IPS-18a (cell line): ENCODE measurements around the gene SPON2.
"Not testable (repeated sequence)": the region's sequence is repeated elsewhere in the genome, so short reads cannot be mapped to it uniquely, and the experiment has no call there.

Experiments
- H3K27ac ChIP-seq: one replicate; pipeline ENCODE4 v1.5.1; 2013; ENCODE audit warnings: low read length
- H3K27me3 ChIP-seq: one replicate; pipeline ENCODE4 v1.6.1; 2013; ENCODE audit warnings: mild to moderate bottlenecking, low read length; ENCODE audit not compliant: control insufficient read depth, insufficient read depth
- H3K36me3 ChIP-seq: one replicate; pipeline ENCODE4 v1.6.1; 2013; ENCODE audit warnings: low read depth, low read length; ENCODE audit not compliant: control insufficient read depth
- H3K4me1 ChIP-seq: one replicate; pipeline ENCODE4 v1.6.1; 2013; ENCODE audit warnings: low read depth, low read length; ENCODE audit not compliant: control insufficient read depth
- H3K4me3 ChIP-seq: one replicate; pipeline ENCODE4 v1.5.1; 2013; ENCODE audit warnings: low read length
- H3K9ac ChIP-seq: one replicate; pipeline ENCODE4 v1.6.1; 2013; ENCODE audit warnings: mild to moderate bottlenecking, low read length, moderate library complexity
- H3K9me3 ChIP-seq: one replicate; pipeline ENCODE4 v1.6.1; 2013; ENCODE audit warnings: low read depth, low read length; ENCODE audit not compliant: control insufficient read depth

Gene SPON2

DNA sequence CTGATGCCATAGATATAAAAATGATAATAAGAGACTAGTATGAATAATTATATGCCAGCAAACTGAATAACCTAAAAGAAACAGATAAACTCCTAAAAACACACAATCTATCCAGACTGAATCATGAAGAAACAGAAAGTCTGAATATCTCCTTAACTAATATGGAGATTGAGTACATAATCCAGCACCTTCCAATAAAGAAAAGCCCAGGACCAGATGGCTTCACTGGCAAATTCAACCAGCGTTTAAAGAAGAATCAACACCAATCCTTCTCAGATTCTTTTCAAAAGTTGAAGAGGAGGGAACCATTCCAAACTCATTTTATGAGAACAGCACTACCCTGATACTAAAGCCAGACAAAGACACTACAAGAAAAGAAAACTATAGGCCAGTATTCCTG lies 32.5 kb downstream of the SPON2 start:
- Histone ChIP-seq H3K36me3 (no peaks in the 10 kb centered on the region), H3K9ac (no peak overlapping the region), H3K4me3 (no peak overlapping the region), H3K4me1 (no peaks in the 10 kb centered on the region), H3K27me3 (no peaks in the 10 kb centered on the region), H3K9me3 (no peaks in the 10 kb centered on the region), H3K27ac (no peak overlapping the region)

GRCh38 chr4:1137850-1138249 lies 34.5 kb downstream of the SPON2 start:
- Histone ChIP-seq H3K4me3 (no peak overlapping the region), H3K9ac (no peak overlapping the region), H3K27ac (no peak overlapping the region), H3K4me1 (no peaks in the 10 kb centered on the region), H3K36me3 (no peaks in the 10 kb centered on the region), H3K9me3 (no peaks in the 10 kb centered on the region), H3K27me3 (no peaks in the 10 kb centered on the region)

DNA sequence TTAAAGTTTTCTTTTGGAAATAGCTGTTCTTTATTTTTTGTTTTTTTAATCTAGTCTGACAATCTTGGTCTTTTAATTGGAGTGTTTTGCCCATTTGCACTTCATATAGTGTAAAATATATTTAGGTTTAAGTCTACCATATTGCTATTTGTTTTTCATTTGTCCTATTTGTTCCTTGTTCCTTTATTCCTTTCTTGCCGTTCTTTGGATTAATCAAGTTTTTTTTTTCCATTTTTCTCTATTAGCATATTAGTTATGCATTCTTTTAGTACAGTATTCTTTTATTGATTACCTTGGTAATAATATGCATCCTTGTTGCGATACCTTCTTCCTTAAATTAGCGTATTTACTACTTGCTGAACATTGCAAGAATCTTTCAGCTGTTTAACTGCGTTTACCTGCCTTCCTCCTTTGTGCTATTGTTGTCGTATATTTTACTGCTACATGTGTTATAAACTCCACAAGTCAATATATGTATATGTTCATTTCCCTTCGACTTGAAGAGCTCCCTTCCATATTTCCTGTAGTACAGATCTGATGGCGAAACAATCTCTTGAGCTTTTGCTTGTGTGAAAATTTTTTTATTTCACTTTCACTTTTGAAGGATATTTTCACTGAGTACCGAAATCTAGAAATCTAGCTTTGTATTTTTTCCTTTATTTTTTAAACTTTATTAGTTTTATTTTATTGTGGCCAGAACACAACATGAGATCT lies 35.2 kb downstream of the SPON2 start:
- no peaks in the 10 kb centered on the region for H3K36me3 ChIP-seq
- H3K9me3 ChIP-seq, result no peaks in the 10 kb centered on the region
- no peaks in the 10 kb centered on the region for H3K4me1 ChIP-seq
- H3K4me3 ChIP-seq, result no peak overlapping the region
- no peak overlapping the region for H3K27ac ChIP-seq
- no peak overlapping the region for H3K9ac ChIP-seq
- no peaks in the 10 kb centered on the region for H3K27me3 ChIP-seq

DNA sequence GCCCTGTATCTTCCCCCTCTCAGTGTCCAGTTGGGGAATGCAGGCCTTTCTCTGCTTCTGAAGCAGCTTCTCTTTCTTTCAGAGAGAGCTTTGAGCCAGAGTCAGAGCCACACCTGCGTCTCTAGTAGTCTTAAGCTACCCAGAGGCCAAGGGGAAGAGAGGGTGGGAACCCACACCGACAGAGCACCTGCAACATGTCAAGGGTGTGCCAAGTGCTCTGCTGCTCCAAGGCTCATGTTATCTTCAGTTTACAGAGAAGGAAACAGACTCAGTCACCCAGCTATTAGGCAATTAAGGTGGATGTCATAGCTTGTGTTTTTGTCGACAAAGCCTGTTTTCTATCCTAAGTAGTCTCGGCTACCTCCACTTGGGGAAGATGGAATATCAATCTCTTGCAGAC lies 36.3 kb downstream of the SPON2 start:
- H3K36me3 ChIP-seq, result no peaks in the 10 kb centered on the region
- no peaks in the 10 kb centered on the region for H3K27me3 ChIP-seq
- H3K4me3 ChIP-seq, result no peak overlapping the region
- no peaks in the 10 kb centered on the region for H3K4me1 ChIP-seq
- H3K9ac ChIP-seq, result no peak overlapping the region
- no peak overlapping the region for H3K27ac ChIP-seq
- H3K9me3 ChIP-seq, result no peaks in the 10 kb centered on the region

DNA sequence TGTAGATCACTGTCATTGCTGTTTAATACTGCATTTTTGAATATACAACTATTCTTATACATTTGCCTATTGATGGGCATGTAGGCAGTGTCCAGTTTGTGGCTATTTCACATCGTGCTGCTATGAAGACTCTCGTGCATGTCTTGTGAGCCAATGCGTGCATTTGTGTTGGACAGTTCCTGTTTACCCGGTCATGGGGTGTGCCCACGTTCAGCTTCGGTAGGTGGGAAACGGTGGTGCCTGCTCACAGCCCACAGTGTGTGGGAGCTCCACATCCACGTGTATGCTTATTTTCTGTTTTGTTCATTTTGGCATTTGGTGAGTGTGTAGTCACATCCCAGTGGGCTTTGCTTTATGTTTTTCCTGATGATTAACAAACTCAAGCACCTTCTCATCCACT lies 39.4 kb downstream of the SPON2 start:
- H3K27ac ChIP-seq, result no peak overlapping the region

DNA sequence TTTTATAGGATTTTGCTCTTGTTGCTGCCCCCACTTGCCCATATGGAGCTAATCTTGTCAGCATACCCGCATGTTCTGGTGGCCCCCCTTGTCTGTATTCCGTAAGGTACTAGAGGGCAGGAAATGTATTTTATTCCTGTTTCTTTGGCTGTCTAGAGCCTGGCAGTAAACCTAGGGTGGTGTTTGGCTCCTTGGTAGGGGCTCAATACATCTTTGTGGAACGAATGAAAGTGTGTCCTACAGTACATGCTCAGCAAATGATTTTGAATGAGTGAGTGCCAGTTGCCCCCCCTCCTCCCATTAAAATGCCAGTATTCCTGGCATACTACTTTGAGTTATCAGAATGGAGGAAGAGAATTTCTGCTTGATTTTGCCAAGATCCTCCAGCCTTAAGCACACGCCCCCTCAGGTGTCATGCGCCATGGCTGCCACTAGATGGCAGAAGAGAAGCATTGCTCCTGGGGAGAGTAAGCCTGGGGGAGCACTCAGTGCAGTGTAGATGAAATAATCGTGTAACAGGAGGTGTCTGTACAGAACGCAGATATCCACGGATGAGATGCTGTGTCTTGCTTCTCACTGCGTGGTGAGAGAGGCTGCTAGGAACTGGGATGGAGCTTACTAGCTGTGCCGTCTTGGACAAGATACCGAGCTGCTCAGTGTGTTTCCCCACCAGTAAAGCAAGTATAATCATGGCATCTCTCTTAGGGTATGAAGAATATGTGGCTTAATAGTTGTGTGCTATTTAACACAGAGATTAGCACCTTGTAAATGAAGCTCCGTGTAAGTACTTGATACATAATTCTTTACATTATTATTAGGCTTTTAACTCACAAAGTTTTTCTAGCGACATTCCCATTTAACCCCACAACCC lies 41.8 kb downstream of the SPON2 start:
- Histone ChIP-seq H3K36me3 (no peaks in the 10 kb centered on the region), H3K9me3 (no peaks in the 10 kb centered on the region), H3K9ac (no peak overlapping the region), H3K27ac (no peak overlapping the region), H3K27me3 (no peaks in the 10 kb centered on the region), H3K4me1 (no peaks in the 10 kb centered on the region), H3K4me3 (no peak overlapping the region)

More for the DNA sequence above, 39.4 kb downstream of the SPON2 start:
- Histone ChIP-seq H3K4me3 (no peak overlapping the region), H3K9me3 (no peaks in the 10 kb centered on the region), H3K9ac (no peak overlapping the region), H3K36me3 (no peaks in the 10 kb centered on the region), H3K4me1 (no peaks in the 10 kb centered on the region), H3K27me3 (no peaks in the 10 kb centered on the region)

DNA sequence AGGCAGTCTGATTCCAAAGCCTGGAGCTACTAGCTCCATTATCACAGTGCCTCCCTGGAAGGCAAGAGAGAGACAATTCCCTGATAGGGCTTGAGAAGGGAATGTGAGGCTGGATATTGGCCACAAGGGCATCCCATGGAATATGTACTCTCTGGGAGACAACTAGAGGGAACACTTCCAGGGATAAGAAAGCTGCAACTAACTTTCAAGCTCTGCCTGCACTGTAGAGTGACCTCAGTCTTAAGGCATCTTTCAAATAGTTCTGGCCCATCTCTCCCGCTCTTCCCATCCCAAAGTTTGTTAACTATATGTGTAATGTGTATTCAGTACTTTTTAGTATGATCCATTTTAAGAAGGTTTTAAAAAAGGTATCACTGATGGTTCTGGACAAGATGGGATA lies 45.9 kb downstream of the SPON2 start:
- Histone ChIP-seq H3K27me3 (no peaks in the 10 kb centered on the region), H3K36me3 (no peaks in the 10 kb centered on the region), H3K9ac (no peak overlapping the region), H3K27ac (no peak overlapping the region), H3K4me1 (no peaks in the 10 kb centered on the region), H3K4me3 (no peak overlapping the region), H3K9me3 (no peaks in the 10 kb centered on the region)

DNA sequence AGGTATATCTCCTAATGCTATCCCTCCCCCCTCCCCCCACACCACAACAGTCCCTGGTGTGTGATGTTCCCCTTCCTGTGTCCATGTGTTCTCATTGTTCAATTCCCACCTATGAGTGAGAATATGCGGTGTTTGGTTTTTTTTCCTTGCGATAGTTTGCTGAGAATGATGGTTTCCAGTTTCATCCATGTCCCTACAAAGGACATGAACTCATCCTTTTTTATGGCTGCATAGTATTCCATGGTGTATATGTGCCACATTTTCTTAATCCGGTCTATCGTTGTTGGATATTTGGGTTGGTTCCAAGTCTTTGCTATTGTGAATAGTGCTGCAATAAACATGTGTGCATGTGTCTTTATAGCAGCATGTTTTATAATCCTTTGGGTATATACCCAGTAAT lies 46.9 kb downstream of the SPON2 start:
- H3K27me3 ChIP-seq, H3K4me3 ChIP-seq, H3K27ac ChIP-seq, H3K9ac ChIP-seq, H3K36me3 ChIP-seq, H3K4me1 ChIP-seq, H3K9me3 ChIP-seq: not testable (repeated sequence)

DNA sequence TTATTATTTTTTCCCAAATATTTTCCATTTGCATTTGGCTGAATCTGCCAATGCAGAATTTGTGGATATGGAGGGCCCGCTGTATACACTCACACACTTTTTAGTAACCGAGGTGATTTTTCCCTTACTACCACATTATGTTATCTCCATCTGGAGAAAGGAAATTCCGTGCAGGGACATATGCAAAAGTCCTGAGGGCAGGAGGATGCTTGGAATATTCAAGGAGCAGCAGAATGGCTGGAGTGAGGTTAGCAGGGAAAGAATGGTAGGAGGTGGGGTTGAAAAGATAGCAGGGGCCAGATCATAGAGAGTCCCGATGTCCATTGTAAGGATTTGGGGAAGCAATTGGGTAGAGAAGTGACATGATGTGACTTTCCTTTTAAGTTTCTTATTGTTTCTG lies 47.6 kb downstream of the SPON2 start:
- no peak overlapping the region for H3K27ac ChIP-seq
- no peaks in the 10 kb centered on the region for H3K27me3 ChIP-seq
- H3K9ac ChIP-seq, result no peak overlapping the region
- H3K4me3 ChIP-seq, result no peak overlapping the region
- no peaks in the 10 kb centered on the region for H3K9me3 ChIP-seq
- H3K36me3 ChIP-seq, result no peaks in the 10 kb centered on the region
- H3K4me1 ChIP-seq, result no peaks in the 10 kb centered on the region

DNA sequence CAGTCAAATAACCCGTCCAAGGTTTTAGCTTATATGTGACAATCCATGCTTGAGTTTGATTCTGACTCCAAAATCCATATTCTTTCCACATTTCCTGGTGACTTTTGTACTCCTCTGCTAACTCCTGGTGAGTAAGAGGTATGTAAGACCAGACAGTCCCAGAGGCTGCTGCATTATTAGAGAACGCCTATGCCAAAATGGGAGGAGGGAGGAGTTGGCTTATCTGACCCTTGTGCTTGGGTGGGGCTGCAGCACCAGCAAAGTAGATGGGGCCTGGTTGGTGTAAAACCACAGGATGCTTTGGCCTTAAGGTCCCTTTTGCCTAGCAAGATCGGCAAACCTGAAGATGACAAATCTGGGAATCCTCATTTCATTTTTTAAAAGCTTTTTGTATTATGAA lies 49.9 kb downstream of the SPON2 start:
- Histone ChIP-seq H3K4me3 (no peak overlapping the region), H3K27me3 (no peaks in the 10 kb centered on the region), H3K9ac (no peak overlapping the region), H3K9me3 (no peaks in the 10 kb centered on the region), H3K36me3 (no peaks in the 10 kb centered on the region), H3K27ac (no peak overlapping the region), H3K4me1 (no peaks in the 10 kb centered on the region)
